A549 (cell line): ENCODE data around the gene TSNAX. TPM values are rescaled to one million over a fixed set of nuclear protein-coding genes. Genes with fewer than 3 reads are reported as not detected.

Source experiments
- ATAC-seq, 2 experiments: fragments of 200-7000 bp in 1 of 2; fragments of >200 bp in 1 of 2; cut with Nextera tagmentation in 1 of 2; cut with Tn5 transposase in 1 of 2; 3 replicates each; pipeline versions ENCODE4 v1.8.0 to v1.9.1; 2018 to 2020; ENCODE audit warnings: mild to moderate bottlenecking in 1 of 2, moderate library complexity in 1 of 2
- CTCF ChIA-PET: fragments of 300-600 bp; sonication (Branson Sonifier 250); formaldehyde crosslinking; extraction: SDS; loops from one replicate; lab custom pipeline; 2021; ENCODE audit warnings: antibody characterized with exemption, inconsistent platforms; lab: Yijun Ruan, JAX
- POLR2A ChIA-PET: fragments of 350-600 bp; formaldehyde crosslinking; extraction: SDS; loops from one replicate; lab custom pipeline; 2021; ENCODE audit warnings: antibody characterized with exemption, inconsistent platforms; lab: Yijun Ruan, JAX
- DNase-seq, 2 experiments: peaks; one replicate each; pipeline versions ENCODE4 v3.0.0 to v3.0.0-alpha.2; 2011 to 2016; ENCODE audit warnings: low read depth in 1 of 2, low spot score in 1 of 2
- FAIRE-seq: peaks from 2 replicates; lab custom pipeline; 2011; peaks lifted over from hg19 to GRCh38; lab: Jason Lieb, UNC
- H3K27ac ChIP-seq, 2 experiments: fragments of >200 bp; sonication (Bioruptor Twin); formaldehyde crosslinking; 3 replicates each; pipeline ENCODE4 v1.5.1; 2016 to 2017
- H3K4me1 ChIP-seq: fragments of >200 bp; sonication (Bioruptor Twin); formaldehyde crosslinking; 3 replicates; pipeline ENCODE4 v1.6.1; 2016
- H3K4me2 ChIP-seq: fragments of >200 bp; sonication (Bioruptor Twin); formaldehyde crosslinking; 3 replicates; pipeline ENCODE4 v1.6.1; 2016
- H3K4me3 ChIP-seq: fragments of >200 bp; sonication (Bioruptor Twin); formaldehyde crosslinking; 3 replicates; pipeline ENCODE4 v1.5.1; 2016
- H3K9me3 ChIP-seq: fragments of >200 bp; sonication (Bioruptor Twin); formaldehyde crosslinking; 3 replicates; pipeline ENCODE4 v1.6.1; 2016
- CBX8 ChIP-seq: fragments of 200-600 bp; sonication (generic); IDR thresholded peaks from 2 replicates; pipeline ENCODE4 v1.6.1; 2016
- CHD2 ChIP-seq: fragments of 150-350 bp; IDR thresholded peaks from 2 replicates; pipeline ENCODE4 v1.6.1; 2014; ENCODE audit warnings: low read length; ENCODE audit not compliant: partially characterized antibody
- CHD4 ChIP-seq: fragments of 200-600 bp; sonication (generic); IDR thresholded peaks from 2 replicates; pipeline ENCODE4 v1.6.1; 2016; ENCODE audit warnings: antibody characterized with exemption, mild to moderate bottlenecking, borderline replicate concordance
- E2F6 ChIP-seq: IDR thresholded peaks from 2 replicates; pipeline ENCODE4 v1.6.1; 2012; ENCODE audit warnings: low read depth, borderline replicate concordance
- EP300 ChIP-seq, 2 experiments: fragments of >200 bp; sonication (Bioruptor Twin); formaldehyde crosslinking; IDR thresholded peaks; 2 replicates in 1 of 2; 3 replicates in 1 of 2; pipeline ENCODE4 v1.6.1; 2016 to 2017
- ESRRA ChIP-seq: fragments of 150-350 bp; IDR thresholded peaks from 2 replicates; pipeline ENCODE4 v1.6.1; 2014; ENCODE audit warnings: mild to moderate bottlenecking, low read length, borderline replicate concordance
- GATA3 ChIP-seq: IDR thresholded peaks from 2 replicates; pipeline ENCODE4 v1.6.1; 2012; ENCODE audit warnings: borderline replicate concordance
- HEYL ChIP-seq: fragments of 250-450 bp; sonication (Bioruptor Pico); IDR thresholded peaks from 2 replicates; pipeline ENCODE4 v1.8.0; 2021; ENCODE audit warnings: mild to moderate bottlenecking, moderate library complexity
- HOXB5 ChIP-seq: fragments of 250-450 bp; sonication (Bioruptor Pico); IDR thresholded peaks from 2 replicates; pipeline ENCODE4 v1.5.0; 2020; ENCODE audit warnings: mild to moderate bottlenecking, moderate library complexity
- JUN ChIP-seq, 2 experiments: fragments of >200 bp; sonication (Bioruptor Twin); formaldehyde crosslinking; IDR thresholded peaks; 2 replicates in 1 of 2; 3 replicates in 1 of 2; pipeline ENCODE4 v1.6.1; 2016 to 2017
- KDM1A ChIP-seq: fragments of 200-600 bp; sonication (generic); IDR thresholded peaks from 2 replicates; pipeline ENCODE4 v1.6.1; 2016; ENCODE audit warnings: low read depth, mild to moderate bottlenecking
- KDM5A ChIP-seq: fragments of 200-600 bp; sonication (generic); IDR thresholded peaks from 2 replicates; pipeline ENCODE4 v1.6.1; 2016; ENCODE audit warnings: antibody characterized with exemption, mild to moderate bottlenecking
- MAFK ChIP-seq: fragments of 450-650 bp; IDR thresholded peaks from 2 replicates; pipeline ENCODE4 v1.6.1; 2014; ENCODE audit not compliant: partially characterized antibody
- MAX ChIP-seq: IDR thresholded peaks from 2 replicates; pipeline ENCODE4 v1.6.1; 2012
- MAZ ChIP-seq: fragments of 150-350 bp; IDR thresholded peaks from 2 replicates; pipeline ENCODE4 v1.6.1; 2014; ENCODE audit warnings: antibody characterized with exemption, low read depth, low read length, borderline replicate concordance
- NPAS2 ChIP-seq: fragments of 250-450 bp; sonication (Bioruptor Pico); IDR thresholded peaks from 2 replicates; pipeline ENCODE4 v1.8.0; 2022; ENCODE audit warnings: mild to moderate bottlenecking, moderate library complexity, borderline replicate concordance
- NR3C1 ChIP-seq: fragments of >200 bp; sonication (Bioruptor Twin); formaldehyde crosslinking; IDR thresholded peaks from 3 replicates; pipeline ENCODE4 v1.6.1; 2017
- PBX3 ChIP-seq: IDR thresholded peaks from 2 replicates; pipeline ENCODE4 v1.6.1; 2012
- POLR2AphosphoS2 ChIP-seq: conservative IDR thresholded peaks from 2 replicates; pipeline ENCODE4 v1.6.1; 2012; ENCODE audit warnings: low read length, improper control_type of control experiment, inconsistent platforms
- RAD21 ChIP-seq, 2 experiments: fragments of >200 bp in 1 of 2; sonication (Bioruptor Twin) in 1 of 2; formaldehyde crosslinking in 1 of 2; IDR thresholded peaks in 1 of 2; conservative IDR thresholded peaks in 1 of 2; 2 replicates in 1 of 2; 3 replicates in 1 of 2; pipeline ENCODE4 v1.6.1; 2012 to 2018; ENCODE audit warnings: inconsistent platforms in 1 of 2
- RARB ChIP-seq: fragments of 250-450 bp; sonication (Bioruptor Pico); IDR thresholded peaks from 2 replicates; pipeline ENCODE4 v1.8.0; 2021; ENCODE audit warnings: mild to moderate bottlenecking, moderate library complexity
- RCOR1 ChIP-seq: fragments of 150-350 bp; IDR thresholded peaks from 2 replicates; pipeline ENCODE4 v1.6.1; 2014; ENCODE audit warnings: antibody characterized with exemption, low read length, low read depth
- RNF2 ChIP-seq: fragments of 200-600 bp; sonication (generic); IDR thresholded peaks from 2 replicates; pipeline ENCODE4 v1.6.1; 2016; ENCODE audit warnings: low read depth, mild to moderate bottlenecking, antibody characterized with exemption, moderate library complexity, borderline replicate concordance
- TP53 ChIP-seq: fragments of 250-450 bp; sonication (Bioruptor Pico); IDR thresholded peaks from 2 replicates; pipeline ENCODE4 v1.5.0; 2021; ENCODE audit warnings: mild to moderate bottlenecking, moderate library complexity
- ZFP36 ChIP-seq: fragments of 450-650 bp; IDR thresholded peaks from 2 replicates; pipeline ENCODE4 v1.6.1; 2014; ENCODE audit warnings: borderline replicate concordance; ENCODE audit not compliant: partially characterized antibody
- ZSCAN20 ChIP-seq: fragments of 250-450 bp; sonication (Bioruptor Pico); IDR thresholded peaks from 2 replicates; pipeline ENCODE4 v1.8.0; 2022; ENCODE audit warnings: mild to moderate bottlenecking, moderate library complexity
- WGBS: methylation state at CpG from one replicate; pipeline ENCODE4 v1.1.6; 2017; ENCODE audit errors: missing lambda C conversion rate; 5-methylcytosine and 5-hydroxymethylcytosine counted together
- polyA plus RNA-seq, 4 experiments: library from polyadenylated mRNA; depleted of rRNA in 3 of 4; stranded (reverse); fragments of >200 nt; fragmentation: RNase III in 1 of 4; extraction: RNeasy Plus Mini Kit Qiagen cat#74134 plus additional on column Dnase treatment in 1 of 4; gene quantifications; 2 replicates in 3 of 4; 3 replicates in 1 of 4; pipeline ENCODE4 v1.2.3, GENCODE V29; 2011 to 2017
- TF ChIP-seq, protein P1 (sequence below): fragments of 250-450 bp; sonication (Bioruptor Pico); IDR thresholded peaks from 2 replicates; pipeline ENCODE4 v1.5.0; 2020; ENCODE audit warnings: low read depth, mild to moderate bottlenecking, moderate library complexity
- TF ChIP-seq, protein P2 (sequence below): fragments of >200 bp; sonication (Bioruptor Twin); formaldehyde crosslinking; IDR thresholded peaks from 2 replicates; pipeline ENCODE4 v1.6.1; 2016
- TF ChIP-seq, protein P3 (sequence below): fragments of >200 bp; sonication (Bioruptor Twin); formaldehyde crosslinking; IDR thresholded peaks from 3 replicates; pipeline ENCODE4 v1.6.1; 2016

TSNAX gene
- polyA plus RNA-seq, 2 of the 4 experiments (the other 2 are of a cell fraction), result 48.5 to 58.3 TPM

DNA sequence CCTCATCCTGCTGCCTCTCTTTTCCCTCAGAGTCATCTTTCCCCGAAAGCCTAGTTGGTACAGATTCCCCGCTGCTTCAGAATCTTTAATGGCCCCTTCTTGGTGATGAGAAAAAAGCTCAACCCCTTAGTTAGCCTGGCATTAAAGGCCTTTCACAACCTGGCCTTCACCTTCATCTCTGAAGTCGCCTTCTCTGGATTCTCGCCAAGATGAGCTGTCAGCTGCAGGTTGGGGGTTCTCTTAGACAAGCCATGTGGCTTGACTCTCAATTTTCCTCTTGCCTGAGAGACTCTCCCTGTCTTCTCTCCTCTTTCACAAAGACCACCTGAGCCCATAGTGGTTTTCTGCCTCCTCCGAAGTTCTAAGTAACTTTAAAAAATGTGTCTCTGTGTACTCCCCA lies 82.6 kb downstream of the TSNAX start:
- H3K27ac ChIP-seq, result no peak overlapping the region
- ChIA-PET CTCF (no interaction called here), POLR2A (no interaction called here)
- ATAC-seq (no peak), DNase-seq (no peak), FAIRE-seq (no peak)
- H3K4me3 ChIP-seq, result no peak overlapping the region
- no peak for TF ChIP-seq JUN (IDR thresholded peaks at IDR 0.05)
- TF ChIP-seq, protein P1, sequence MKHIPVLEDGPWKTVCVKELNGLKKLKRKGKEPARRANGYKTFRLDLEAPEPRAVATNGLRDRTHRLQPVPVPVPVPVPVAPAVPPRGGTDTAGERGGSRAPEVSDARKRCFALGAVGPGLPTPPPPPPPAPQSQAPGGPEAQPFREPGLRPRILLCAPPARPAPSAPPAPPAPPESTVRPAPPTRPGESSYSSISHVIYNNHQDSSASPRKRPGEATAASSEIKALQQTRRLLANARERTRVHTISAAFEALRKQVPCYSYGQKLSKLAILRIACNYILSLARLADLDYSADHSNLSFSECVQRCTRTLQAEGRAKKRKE (CRISPR knock-in tag), result no peak
- no peak for TF ChIP-seq MAZ
- TF ChIP-seq CBX8, result no peak
- TF ChIP-seq KDM5A, result no peak
- peaks cover 16% of the 10 kb centered on the region for H3K9me3 ChIP-seq
- H3K4me1 ChIP-seq, result no peaks in the 10 kb centered on the region
- 22% methylated on average over 5 of the region's 5 CpGs for WGBS
- no peak overlapping the region for H3K4me2 ChIP-seq

DNA sequence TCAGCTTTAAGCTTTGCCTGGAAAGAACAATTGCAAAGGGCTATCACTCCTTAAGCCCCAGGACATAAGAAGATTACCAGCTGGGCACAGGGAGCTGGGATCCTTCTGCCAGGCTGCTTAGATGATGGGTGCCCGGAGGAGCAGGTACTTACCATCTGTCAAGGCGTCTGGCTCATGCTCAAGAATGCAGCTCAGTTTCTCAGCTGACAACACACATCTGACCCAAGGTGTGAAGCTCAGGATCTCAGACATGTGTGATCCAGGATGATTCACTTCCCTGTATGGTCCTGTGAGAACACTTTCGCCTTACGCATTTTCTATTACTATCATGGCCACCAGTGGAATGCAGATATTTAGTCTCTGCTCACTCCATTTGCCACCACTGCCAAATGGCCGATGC lies 83.4 kb downstream of the TSNAX start:
- no peak for FAIRE-seq
- CTCF ChIA-PET, result no interaction called here
- POLR2A ChIA-PET, result no interaction called here
- Histone ChIP-seq H3K9me3 (peaks cover 16% of the 10 kb centered on the region), H3K4me1 (no peaks in the 10 kb centered on the region), H3K4me3 (no peak overlapping the region), H3K4me2 (no peak overlapping the region), H3K27ac (no peak overlapping the region)
- no peak; a peak in 1 of 6 replicates for ATAC-seq
- DNase-seq, result no peak
- 45% methylated on average over 5 of the region's 5 CpGs for WGBS
- TF ChIP-seq, protein P2, sequence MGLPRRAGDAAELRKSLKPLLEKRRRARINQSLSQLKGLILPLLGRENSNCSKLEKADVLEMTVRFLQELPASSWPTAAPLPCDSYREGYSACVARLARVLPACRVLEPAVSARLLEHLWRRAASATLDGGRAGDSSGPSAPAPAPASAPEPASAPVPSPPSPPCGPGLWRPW, result no peak
- TF ChIP-seq ZSCAN20, result no peak
- TF ChIP-seq KDM5A, result no peak
- no peak for TF ChIP-seq MAX
- TF ChIP-seq CHD4, result no peak
- TF ChIP-seq HOXB5, result no peak
- no peak for TF ChIP-seq MAFK
- TF ChIP-seq RCOR1, result no peak
- no peak for TF ChIP-seq CHD2
- no peak for TF ChIP-seq NPAS2
- no peak for TF ChIP-seq EP300 (IDR thresholded peaks at IDR 0.05)
- TF ChIP-seq ESRRA, result no peak
- TF ChIP-seq, protein P3, sequence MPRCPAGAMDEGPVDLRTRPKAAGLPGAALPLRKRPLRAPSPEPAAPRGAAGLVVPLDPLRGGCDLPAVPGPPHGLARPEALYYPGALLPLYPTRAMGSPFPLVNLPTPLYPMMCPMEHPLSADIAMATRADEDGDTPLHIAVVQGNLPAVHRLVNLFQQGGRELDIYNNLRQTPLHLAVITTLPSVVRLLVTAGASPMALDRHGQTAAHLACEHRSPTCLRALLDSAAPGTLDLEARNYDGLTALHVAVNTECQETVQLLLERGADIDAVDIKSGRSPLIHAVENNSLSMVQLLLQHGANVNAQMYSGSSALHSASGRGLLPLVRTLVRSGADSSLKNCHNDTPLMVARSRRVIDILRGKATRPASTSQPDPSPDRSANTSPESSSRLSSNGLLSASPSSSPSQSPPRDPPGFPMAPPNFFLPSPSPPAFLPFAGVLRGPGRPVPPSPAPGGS, result no peak
- no peak for TF ChIP-seq MAZ
- TF ChIP-seq GATA3, result no peak
- TF ChIP-seq POLR2AphosphoS2, result no peak
- no peak for TF ChIP-seq RARB (CRISPR knock-in tag)

DNA sequence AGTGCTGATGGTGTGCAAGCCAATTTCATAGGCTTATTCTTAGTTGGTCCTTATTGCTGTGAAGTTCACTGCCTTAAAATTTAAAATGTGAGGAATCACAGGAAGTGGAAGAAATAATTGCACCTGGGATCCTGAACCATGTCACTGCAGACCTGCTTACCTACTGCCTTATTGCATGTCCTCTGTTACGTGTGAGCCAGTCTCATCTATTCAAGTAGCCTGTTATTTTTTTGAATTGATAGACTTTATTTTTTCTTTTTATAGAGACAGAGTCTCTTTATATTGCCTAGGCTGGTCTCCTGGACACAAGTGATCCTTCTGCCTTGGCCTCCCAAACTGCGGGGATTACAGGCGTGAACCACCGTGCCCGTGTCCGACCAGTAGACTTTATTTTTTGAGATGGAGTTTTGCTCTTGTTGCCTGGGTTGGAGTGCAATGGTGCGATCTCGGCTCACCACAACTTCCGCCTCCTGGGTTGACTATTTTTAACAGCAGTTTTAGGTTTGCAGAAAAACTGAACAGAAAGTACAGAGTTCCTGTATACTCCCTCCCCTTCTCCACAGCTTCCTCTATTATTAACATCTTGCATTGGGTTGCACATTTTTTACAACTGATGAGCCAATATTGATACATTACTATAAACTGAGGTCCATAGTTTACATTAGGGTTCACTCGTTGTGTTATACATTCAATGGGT lies 84.1 kb downstream of the TSNAX start:
- no peak overlapping the region for H3K27ac ChIP-seq
- no peak for ATAC-seq
- no peak for DNase-seq
- POLR2A ChIA-PET, result no interaction called here
- H3K4me2 ChIP-seq, result no peak overlapping the region
- H3K9me3 ChIP-seq, result peaks cover 16% of the 10 kb centered on the region
- FAIRE-seq, result no peak
- no peaks in the 10 kb centered on the region for H3K4me1 ChIP-seq
- no peak for TF ChIP-seq ZFP36
- TF ChIP-seq NR3C1, result no peak
- no peak for TF ChIP-seq E2F6
- no peak for TF ChIP-seq RAD21 (conservative IDR thresholded peaks at IDR 0.05 in 1 of 2, IDR thresholded peaks at IDR 0.05 in 1 of 2)
- TF ChIP-seq TP53, result no peak
- TF ChIP-seq PBX3, result no peak
- TF ChIP-seq RNF2, result no peak
- no peak for TF ChIP-seq HEYL (CRISPR knock-in tag)
- no peak for TF ChIP-seq RCOR1
- no peak for TF ChIP-seq HOXB5
- no peak for TF ChIP-seq KDM1A
- no peak overlapping the region for H3K4me3 ChIP-seq
- CTCF ChIA-PET, result interaction anchor here (0.9 kb wide), 1 partner anchor 9 kb away, joined by 3 read pairs; no protein-coding TSS in a partner anchor
- 75% methylated on average over 10 of the region's 10 CpGs for WGBS
